Left lung (tissue), 10 donors: Measurements from ENCODE around the gene INTS15. TPM values are rescaled to one million over a fixed set of nuclear protein-coding genes. Genes with fewer than 3 reads are reported as not detected.

ENCODE experiments used
- ATAC-seq: fragments of 200-7000 bp; cut with Tn5 transposase; one replicate; pipeline ENCODE4 v1.9.1; 2020; ENCODE audit warnings: moderate library complexity
- DNase-seq, 4 donors: peaks; one replicate each; pipeline ENCODE4 v3.0.0-alpha.2; 2013 to 2020
- H3K27ac ChIP-seq, 2 donors: fragments of 200-600 bp; sonication (generic) in 1 of 2; one replicate each; pipeline versions ENCODE4 v1.5.0 to v1.8.0; 2020 to 2021
- H3K27me3 ChIP-seq, 2 donors: fragments of 200-600 bp; sonication (generic) in 1 of 2; one replicate each; pipeline versions ENCODE4 v1.5.0 to v1.8.0; 2020 to 2021
- H3K36me3 ChIP-seq, 2 donors: fragments of 200-600 bp; sonication (generic) in 1 of 2; one replicate each; pipeline versions ENCODE4 v1.5.0 to v1.8.0; 2020 to 2021
- H3K4me1 ChIP-seq, 2 donors: fragments of 200-600 bp; one replicate each; pipeline ENCODE4 v1.8.0; 2021
- H3K4me3 ChIP-seq, 2 donors: fragments of 200-600 bp; sonication (generic) in 1 of 2; one replicate each; pipeline versions ENCODE4 v1.5.0 to v1.8.0; 2020 to 2021; ENCODE audit warnings: mild to moderate bottlenecking in 1 of 2
- H3K9me3 ChIP-seq, 2 donors: fragments of 200-600 bp; sonication (generic) in 1 of 2; one replicate each; pipeline versions ENCODE4 v1.5.0 to v1.8.0; 2020 to 2021
- intact Hi-C, 2 donors: fragments of 100-400 bp; cut with DNase I; formaldehyde crosslinking; loops; one replicate each; pipeline versions ENCODE4 v1.11.2 to v1.14.2; 2022
- polyA plus RNA-seq, 6 donors: library from polyadenylated mRNA; unstranded; fragments of 120-200 nt; gene quantifications; one replicate each; pipeline ENCODE4 v1.2.1, GENCODE V29; 2013; ENCODE audit not compliant: insufficient read length in 6 of 6
- total RNA-seq, 2 donors: library from RNA; stranded (reverse); fragmentation: NEBNext Ultra II Directional; extraction: Animal tissue kit (Norgen Biotek cat#: 25700); gene quantifications; one replicate each; pipeline ENCODE4 v1.2.1, GENCODE V29; 2021
- TF ChIP-seq, protein P1 (sequence below), 2 donors: fragments of 200-600 bp; sonication (generic) in 1 of 2; IDR thresholded peaks; one replicate each; pipeline versions ENCODE4 v1.5.0 to v1.8.0; 2021; ENCODE audit warnings: antibody characterized with exemption in 2 of 2
- donor health status: DM: no; HTN: yes; CAD: no.
- donor health status: DM: no; HTN: no; CAD: no.

INTS15 gene
- total and polyA plus RNA-seq, 8 donors = 30.2 to 49.4 (median 38.3) TPM

- TF ChIP-seq, protein P1, sequence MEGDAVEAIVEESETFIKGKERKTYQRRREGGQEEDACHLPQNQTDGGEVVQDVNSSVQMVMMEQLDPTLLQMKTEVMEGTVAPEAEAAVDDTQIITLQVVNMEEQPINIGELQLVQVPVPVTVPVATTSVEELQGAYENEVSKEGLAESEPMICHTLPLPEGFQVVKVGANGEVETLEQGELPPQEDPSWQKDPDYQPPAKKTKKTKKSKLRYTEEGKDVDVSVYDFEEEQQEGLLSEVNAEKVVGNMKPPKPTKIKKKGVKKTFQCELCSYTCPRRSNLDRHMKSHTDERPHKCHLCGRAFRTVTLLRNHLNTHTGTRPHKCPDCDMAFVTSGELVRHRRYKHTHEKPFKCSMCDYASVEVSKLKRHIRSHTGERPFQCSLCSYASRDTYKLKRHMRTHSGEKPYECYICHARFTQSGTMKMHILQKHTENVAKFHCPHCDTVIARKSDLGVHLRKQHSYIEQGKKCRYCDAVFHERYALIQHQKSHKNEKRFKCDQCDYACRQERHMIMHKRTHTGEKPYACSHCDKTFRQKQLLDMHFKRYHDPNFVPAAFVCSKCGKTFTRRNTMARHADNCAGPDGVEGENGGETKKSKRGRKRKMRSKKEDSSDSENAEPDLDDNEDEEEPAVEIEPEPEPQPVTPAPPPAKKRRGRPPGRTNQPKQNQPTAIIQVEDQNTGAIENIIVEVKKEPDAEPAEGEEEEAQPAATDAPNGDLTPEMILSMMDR (IDR thresholded peaks at IDR 0.05) = no peak
- ATAC-seq = no peak
Observed at GRCh38 chr7:6607651-6608051, 17.8 kb downstream of the INTS15 start.

GRCh38 chr7:6608081-6608480 lies 18.3 kb downstream of the INTS15 start:
- Histone ChIP-seq H3K4me3 (no peak overlapping the region), H3K27me3 (peaks cover 0 to 4% of the 10 kb centered on the region in 2 donors), H3K4me1 (no peaks in the 10 kb centered on the region), H3K27ac (no peak overlapping the region), H3K9me3 (no peaks in the 10 kb centered on the region), H3K36me3 (peaks cover 0 to 62% of the 10 kb centered on the region in 2 donors)
- ATAC-seq (no peak), DNase-seq (no peak)
- intact Hi-C loops = no loop called here
- TF ChIP-seq, protein P1 (IDR thresholded peaks at IDR 0.05) = no peak

More at GRCh38 chr7:6607651-6608051, 17.8 kb downstream of the INTS15 start:
- Histone ChIP-seq H3K27ac (no peak overlapping the region), H3K36me3 (peaks cover 0 to 67% of the 10 kb centered on the region in 2 donors), H3K27me3 (peaks cover 0 to under 1% of the 10 kb centered on the region in 2 donors), H3K9me3 (no peaks in the 10 kb centered on the region), H3K4me1 (no peaks in the 10 kb centered on the region), H3K4me3 (no peak overlapping the region)
- DNase-seq = peak in 1 of 4 donors; percentile 77
- intact Hi-C loops = no loop called here

DNA sequence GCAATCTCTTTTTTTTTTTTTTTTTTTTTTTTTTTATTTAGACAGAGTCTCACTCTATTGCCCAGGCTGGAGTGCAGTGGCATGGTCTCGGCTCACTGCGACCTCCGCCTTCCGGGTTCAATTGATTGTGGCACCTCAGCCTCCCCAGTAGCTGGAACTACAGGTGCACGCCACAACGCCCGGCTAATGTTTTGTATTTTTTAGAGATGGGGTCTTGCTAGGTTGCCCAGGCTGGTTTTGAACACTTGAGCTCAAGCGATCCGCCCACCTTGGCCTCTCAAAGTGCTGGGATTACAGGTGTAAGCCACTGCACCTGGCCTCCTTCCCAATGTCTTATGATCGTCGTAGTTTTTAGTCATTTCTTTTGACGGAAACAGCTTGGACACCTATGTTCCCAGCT lies 19.0 kb downstream of the INTS15 start:
- H3K27me3 ChIP-seq = peaks cover 0 to 9% of the 10 kb centered on the region in 2 donors
- TF ChIP-seq, protein P1 (IDR thresholded peaks at IDR 0.05) = no peak
- DNase-seq (no peak), ATAC-seq (no peak)
- H3K27ac ChIP-seq = no peak overlapping the region
- no peak overlapping the region for H3K4me3 ChIP-seq
- H3K4me1 ChIP-seq = no peaks in the 10 kb centered on the region
- intact Hi-C loops = no loop called here
- H3K9me3 ChIP-seq = no peaks in the 10 kb centered on the region
- peaks cover 0 to 56% of the 10 kb centered on the region in 2 donors for H3K36me3 ChIP-seq

- no peak overlapping the region for H3K4me3 ChIP-seq
- intact Hi-C loops = no loop called here
- peaks cover 0 to 42% of the 10 kb centered on the region in 2 donors for H3K27me3 ChIP-seq
- no peak for DNase-seq
- H3K27ac ChIP-seq = no peak overlapping the region
- peaks cover 0 to 16% of the 10 kb centered on the region in 2 donors for H3K36me3 ChIP-seq
- TF ChIP-seq, protein P1 (IDR thresholded peaks at IDR 0.05) = no peak
- peaks cover 0 to 9% of the 10 kb centered on the region in 2 donors for H3K4me1 ChIP-seq
- no peak for ATAC-seq
- no peaks in the 10 kb centered on the region for H3K9me3 ChIP-seq
Observed at GRCh38 chr7:6612819-6613218, 23.0 kb downstream of the INTS15 start.

GRCh38 chr7:6613706-6614105 lies 23.9 kb downstream of the INTS15 start:
- H3K4me3 ChIP-seq = no peak overlapping the region
- H3K9me3 ChIP-seq = no peaks in the 10 kb centered on the region
- ATAC-seq (no peak), DNase-seq (no peak)
- intact Hi-C loops = no loop called here
- no peak overlapping the region for H3K27ac ChIP-seq
- TF ChIP-seq, protein P1 (IDR thresholded peaks at IDR 0.05) = no peak
- peaks cover 0 to 7% of the 10 kb centered on the region in 2 donors for H3K36me3 ChIP-seq
- H3K4me1 ChIP-seq = peaks cover 0 to 9% of the 10 kb centered on the region in 2 donors
- peaks cover 0 to 42% of the 10 kb centered on the region in 2 donors for H3K27me3 ChIP-seq
